HG03066 (cell line): Measurements from ENCODE around the gene ZNRF4.
"Not testable (repeated sequence)": the region's sequence is repeated elsewhere in the genome, so short reads cannot be mapped to it uniquely, and the experiment has no call there.

Experiments used
- ATAC-seq: cut with Tn5 transposase; IDR thresholded peaks from one replicate; pipeline ENCODE4 v1.9.1; 2021; ENCODE audit warnings: low read depth; ENCODE audit not compliant: unreplicated experiment

ZNRF4 gene

GRCh38 chr19:5470264-5470671 lies 15.1 kb downstream of the ZNRF4 start:
- no peak for ATAC-seq

DNA sequence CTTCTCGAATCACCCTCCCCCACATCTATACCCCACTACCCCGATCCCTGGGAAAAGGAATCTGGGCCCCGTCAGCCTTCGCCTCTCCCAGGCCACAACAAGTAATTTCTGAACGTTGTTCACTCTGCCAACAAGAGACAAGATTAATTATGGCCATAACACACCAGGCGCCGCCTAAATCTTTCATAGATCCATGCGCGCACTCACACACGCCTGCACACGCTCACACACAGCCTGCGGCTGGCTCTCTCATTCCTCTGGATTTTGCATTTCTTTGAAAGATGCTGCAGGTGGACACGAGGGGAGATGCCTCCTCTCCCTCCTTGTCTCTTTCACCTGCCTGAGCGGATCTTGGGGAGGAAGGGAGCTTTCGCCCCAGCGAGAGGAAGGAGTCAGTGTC lies 17.1 kb downstream of the ZNRF4 start:
- no peak for ATAC-seq

DNA sequence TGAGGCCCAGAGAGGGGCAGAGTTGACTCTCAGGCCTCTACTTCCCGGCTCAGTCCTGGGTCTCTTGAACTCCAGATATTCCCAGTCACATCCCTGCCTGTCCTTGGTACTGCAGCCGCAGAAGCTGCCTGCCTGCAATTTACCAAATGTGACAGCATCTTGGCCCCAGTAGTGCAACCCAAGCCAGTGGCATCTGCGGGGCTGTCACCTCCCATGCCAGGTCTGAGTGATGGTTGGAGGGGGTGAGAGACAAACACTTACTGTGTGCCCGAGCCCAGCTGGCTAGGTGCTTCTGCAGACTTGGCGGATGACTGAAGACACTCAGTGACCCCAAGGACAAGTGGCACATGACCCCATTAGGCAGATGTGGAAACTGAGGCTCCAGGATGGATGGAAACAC lies 18.4 kb downstream of the ZNRF4 start:
- ATAC-seq = no peak

GRCh38 chr19:5477451-5478215 lies 22.4 kb downstream of the ZNRF4 start:
- ATAC-seq = no peak

DNA sequence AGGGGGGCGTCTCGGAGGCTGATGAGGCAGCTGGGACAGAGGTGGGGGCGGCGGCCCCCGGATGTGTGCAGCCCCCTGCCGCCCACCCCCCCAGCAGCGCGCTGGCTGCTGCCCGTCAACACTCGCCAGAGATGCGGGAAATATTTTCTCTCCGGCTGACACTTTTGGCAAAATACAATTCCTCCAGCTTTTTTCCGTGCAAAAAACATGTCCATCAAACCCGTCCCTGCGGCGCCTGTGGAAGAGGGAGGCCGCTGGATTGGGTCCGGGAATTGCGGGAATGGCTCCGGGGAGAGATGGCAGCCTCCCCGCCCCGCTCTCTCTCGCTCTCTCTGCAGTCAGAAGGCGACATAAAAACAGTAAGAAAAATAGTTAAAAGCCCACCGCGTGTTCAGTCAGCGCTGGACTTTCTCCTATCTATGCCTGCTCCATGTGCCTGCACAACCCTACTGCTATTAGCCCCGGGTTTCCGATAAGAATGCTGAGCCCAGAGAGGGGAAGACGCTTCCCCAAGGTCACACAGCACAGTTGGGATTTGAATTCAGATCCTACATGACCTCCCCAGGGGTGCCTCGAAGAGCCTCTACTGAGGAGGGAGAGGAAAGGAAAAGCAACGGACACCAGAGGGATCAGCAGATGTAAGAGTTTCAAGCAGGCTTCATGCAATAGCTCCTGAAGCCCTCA lies 23.2 kb downstream of the ZNRF4 start:
- no peak for ATAC-seq

DNA sequence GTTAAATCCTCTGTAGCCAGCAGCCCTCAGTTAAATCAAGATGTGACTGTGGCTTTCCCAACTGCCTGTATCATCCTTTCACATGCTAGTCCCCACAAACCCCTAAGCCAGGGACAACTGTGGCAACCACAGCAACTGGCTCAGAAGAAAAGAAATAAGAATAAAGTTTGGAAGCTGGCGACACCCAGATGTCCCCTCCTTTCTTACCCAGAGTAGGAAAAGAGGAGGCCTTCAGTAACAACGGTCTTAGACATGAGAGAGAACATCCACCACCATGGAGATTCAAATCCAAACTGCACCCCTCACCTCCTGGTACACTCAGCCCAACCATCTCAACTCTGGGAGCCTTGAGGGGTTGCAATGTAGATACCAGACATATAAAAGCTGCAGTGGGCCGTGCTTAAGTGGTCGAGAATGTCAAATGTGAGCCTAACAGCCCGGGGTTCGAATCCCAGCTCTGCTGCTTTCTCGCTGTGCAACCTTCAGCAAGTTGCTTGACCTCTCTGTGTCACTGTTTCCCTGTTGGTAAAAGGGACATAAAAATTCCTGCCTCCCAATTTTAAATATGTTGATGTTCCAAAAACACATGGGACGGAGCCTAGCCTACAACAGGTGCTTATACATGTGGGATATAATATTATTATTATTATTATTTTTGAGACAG lies 23.8 kb downstream of the ZNRF4 start:
- ATAC-seq = no peak

DNA sequence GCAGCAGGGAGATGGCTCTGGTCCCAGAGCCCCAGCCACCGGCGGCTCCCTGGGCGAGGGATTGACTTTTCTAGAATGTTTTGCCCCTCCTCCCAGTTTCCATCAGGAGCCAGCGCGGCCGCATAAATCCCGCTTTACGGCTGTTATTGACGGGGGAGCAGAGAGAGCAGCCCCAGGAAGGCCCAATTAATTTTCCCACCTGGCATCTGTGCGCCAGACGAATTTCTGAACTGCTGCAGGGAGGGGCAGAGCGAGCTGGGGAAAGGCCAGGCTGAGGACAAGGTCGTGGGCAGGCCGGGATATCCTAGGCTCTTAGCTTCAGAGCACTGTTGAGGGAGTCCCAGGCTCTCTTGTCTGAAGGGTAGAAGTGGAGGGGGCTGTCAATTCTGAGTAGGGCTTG lies 24.7 kb downstream of the ZNRF4 start:
- no peak for ATAC-seq

DNA sequence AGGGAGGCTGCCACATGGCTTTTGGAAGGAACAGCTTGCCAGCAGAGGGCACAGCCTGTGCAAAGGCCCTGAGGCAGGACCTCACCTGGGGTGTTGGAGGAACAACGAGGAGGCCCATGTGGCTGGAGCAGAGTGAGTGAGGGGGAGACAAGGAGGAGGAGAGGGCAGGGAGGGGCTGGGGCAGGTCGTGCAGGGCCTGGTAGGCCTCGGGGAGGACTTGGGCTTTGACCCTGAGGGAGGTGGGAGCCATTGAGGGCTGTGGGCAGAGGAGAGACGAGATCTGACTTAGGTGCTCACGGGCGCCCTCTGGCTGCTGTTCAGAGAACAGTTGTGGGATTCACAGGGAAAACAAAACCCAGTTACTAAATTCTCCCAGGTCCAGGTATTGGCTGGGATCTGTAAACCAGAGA lies 25.2 kb downstream of the ZNRF4 start:
- ATAC-seq = no peak

GRCh38 chr19:5481957-5482356 lies 26.7 kb downstream of the ZNRF4 start:
- ATAC-seq = no peak

DNA sequence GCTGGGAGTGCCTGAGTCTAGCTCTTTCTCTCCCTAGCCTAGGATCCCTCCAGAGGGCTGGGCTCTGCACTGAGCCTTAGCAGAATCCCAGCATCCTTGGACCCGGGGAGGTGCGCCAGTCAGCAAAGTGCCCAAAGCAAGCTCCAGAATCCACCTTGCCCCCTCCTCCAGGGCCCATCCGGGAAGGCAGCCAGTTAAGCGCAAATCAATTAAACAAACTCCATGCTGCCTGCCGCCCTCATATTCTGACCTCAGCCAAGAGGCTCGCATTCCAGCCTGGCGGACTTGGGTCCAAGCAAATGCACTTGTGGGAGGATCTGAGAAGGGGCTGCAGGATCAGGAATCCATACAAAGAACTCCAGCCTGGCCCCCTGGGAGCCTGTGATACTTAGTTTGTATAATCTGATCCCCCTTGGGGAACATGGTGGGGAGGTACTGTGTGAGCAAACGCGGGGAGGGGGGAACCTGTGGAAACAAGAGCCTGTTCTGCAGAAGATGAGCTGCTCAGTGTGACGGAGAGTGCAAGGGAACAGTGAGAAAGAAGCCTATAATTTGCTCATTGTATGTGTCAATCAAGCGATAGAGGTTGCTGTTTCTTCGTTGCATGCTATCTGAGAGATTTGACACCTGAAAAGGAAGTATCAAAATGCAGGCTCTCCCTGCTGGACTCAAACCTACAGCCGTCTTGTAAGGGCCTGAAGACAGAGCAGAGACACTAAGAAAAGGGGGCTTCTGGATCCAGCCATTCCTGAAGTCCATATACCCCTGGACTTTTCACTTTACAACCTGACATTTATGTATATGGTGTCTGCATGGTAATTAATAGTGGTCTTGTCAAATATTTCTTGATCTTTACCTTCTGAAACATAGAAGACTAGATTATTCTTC lies 29.4 kb downstream of the ZNRF4 start:
- no peak for ATAC-seq

DNA sequence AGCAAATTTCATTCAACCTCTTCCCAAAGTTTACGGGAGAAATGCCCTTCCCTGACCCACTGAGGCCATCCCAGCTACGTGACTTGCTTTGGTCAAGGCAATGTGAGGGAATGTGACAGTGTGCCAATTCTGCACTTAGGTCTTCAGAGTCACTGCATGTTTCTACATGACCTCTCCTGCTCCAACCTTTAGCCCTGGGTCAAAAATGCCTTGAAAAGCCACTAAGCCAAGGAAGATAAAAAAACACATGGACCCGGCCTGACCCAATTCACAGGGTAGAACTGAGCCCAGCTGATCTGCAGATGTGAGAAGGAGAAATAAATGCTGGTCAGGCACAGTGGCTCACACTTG lies 30.0 kb downstream of the ZNRF4 start:
- ATAC-seq = no peak

- not testable (repeated sequence) for ATAC-seq
Measured at GRCh38 chr19:5485658-5486057, 30.4 kb downstream of the ZNRF4 start.

GRCh38 chr19:5487222-5487621 lies 32.0 kb downstream of the ZNRF4 start:
- ATAC-seq = no peak

- ATAC-seq = no peak
Measured at GRCh38 chr19:5489551-5489950, 34.3 kb downstream of the ZNRF4 start.

DNA sequence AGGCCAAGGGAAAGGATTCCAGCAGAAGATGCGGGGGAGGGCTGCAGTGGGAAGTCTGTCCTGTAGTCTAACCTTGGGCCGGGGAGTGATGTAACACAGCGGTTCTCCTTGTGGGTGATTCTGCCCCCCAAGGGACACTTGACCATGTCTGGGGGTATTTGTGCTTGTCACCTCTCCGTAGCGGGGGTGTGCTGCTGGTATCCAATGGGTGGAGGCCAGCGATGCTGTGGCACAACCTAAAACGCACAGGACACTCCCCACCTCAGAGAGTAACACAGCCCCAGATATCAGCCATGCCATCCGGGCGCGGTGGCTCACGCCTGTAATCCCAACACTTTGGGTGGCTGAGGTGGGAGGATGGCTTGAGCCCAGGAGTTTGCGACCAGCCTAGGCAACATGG lies 36.3 kb downstream of the ZNRF4 start:
- ATAC-seq = no peak

- no peak for ATAC-seq
Measured at GRCh38 chr19:5492281-5492634, 37.0 kb downstream of the ZNRF4 start.

DNA sequence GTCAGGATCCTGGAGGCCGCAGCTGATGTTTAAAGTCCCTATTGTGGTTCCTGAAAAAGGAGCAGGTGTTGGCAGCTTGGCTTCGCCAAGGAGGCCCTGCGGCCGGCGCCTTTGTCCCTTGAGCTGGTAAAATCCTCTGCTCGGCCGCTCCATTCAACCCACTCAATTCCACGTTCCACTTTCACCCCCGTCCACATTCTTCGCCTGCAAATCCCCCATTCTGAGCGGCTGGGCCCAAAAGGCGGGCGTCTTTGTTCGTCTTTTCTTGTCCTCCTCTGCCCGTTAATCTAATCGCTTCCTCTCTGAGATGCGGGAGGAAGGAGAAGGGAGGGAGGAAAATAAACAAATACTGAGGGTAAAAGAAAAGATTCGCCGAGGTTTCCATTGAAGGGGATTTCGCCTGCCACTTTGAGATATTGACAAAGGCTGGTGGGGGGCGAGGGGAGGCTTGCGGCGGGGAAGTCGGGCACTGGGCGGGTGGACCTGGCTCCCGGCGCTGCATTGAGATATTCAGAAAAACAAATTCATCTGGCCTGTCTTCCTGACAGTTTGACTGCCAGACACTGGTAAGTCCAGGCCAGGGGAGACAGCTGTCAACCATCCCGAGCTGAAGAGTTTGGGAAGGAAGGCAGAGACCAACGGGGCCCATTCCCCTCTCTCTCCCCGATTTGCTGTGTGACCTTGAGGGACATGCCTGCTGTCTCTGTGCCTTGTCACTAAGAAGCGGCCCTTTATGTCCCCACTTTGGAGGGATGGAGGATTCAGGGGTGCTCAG lies 37.6 kb downstream of the ZNRF4 start:
- no peak for ATAC-seq

DNA sequence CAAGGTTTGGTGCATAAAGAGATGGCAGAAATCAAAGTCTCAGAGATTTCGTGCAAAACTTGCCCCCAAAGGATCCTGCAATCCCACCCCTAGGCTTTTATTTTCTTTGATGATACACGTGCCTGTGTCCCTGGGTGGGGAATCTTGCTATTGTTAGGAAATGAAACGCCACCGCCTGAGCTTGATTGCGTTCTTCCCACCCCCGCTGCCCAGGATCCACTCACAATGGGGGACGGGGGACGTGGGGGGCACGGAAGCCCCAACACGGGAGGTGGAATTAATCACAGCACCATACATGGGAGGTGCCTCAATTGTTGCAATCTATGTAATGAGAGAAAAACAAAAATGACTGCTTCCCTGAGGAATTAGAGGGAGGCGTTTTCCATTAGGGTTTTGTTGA lies 39.6 kb downstream of the ZNRF4 start:
- no peak for ATAC-seq

GRCh38 chr19:5495792-5496191 lies 40.6 kb downstream of the ZNRF4 start:
- no peak for ATAC-seq

GRCh38 chr19:5497297-5497696 lies 42.1 kb downstream of the ZNRF4 start:
- no peak for ATAC-seq
